GM18507 (cell line): ENCODE data around the gene CLSTN3.

Experiments
- DNase-seq: peaks from one replicate; pipeline ENCODE4 v3.0.0; 2011; ENCODE audit warnings: low read depth; ENCODE audit not compliant: insufficient read length; ENCODE audit errors: extremely low spot score
- FAIRE-seq: peaks from 2 replicates; lab custom pipeline; 2011; peaks lifted over from hg19 to GRCh38; lab: Jason Lieb, UNC

Gene CLSTN3

DNA sequence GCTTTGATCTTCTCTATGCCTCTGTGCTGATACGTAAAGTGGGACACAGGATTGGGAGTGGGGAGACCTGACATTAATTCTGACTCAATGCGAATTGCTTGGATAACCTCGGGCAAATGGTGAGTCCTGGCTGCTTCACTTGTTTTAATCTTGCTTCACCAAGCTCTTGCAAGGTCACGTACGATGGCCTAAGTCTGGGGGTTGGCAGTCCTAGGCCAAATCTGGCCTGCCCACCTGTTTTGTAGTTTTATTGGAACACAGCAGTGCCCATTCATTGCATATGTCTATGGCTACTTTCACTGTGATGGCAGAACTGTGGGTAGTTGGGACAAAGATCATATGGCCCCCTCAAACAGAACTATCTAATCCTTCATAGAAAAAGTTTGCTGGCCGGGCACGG, 13.4 kb downstream of the CLSTN3 start:
- FAIRE-seq (no peak), DNase-seq (no peak)

DNA sequence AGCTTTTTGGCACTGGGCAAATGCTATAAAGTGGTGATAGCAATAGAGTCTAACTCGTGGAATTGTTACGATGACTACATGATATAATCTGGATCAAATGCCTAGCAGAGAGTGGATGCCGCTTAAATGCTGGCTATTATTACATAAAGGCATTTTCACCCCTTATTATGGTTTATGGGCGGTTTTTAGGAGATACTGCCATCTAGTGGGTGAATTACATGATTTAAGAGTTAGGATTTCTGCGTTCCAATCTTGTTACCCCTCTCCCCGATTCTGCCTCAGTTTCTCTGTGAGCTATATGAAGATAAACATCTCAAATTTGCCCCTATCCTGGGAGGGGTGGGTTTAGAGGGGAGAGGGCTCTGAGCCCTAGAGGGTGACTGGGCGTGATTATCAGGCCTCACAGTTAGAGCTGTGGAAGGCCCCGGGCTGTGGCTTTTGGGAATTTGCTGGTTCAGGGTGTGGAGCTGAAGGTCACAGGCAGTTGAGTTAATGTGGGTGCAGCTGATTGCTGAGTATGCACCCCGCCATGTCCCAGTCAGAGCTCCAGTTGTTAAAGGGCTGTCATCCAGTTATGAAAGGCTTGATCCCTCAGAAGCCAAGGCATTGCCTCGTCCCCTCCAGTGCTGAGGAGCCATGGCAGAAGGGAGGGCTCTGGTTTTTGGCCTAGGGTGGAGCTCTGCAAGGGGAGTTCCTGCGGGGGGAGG, 14.4 kb downstream of the CLSTN3 start:
- FAIRE-seq (no peak), DNase-seq (no peak)

- FAIRE-seq (no peak), DNase-seq (no peak)
These were observed 15.5 kb downstream of the CLSTN3 start for GRCh38 chr12:7145671-7146070.

GRCh38 chr12:7146228-7146627, 16.1 kb downstream of the CLSTN3 start:
- FAIRE-seq (no peak), DNase-seq (no peak)

DNA sequence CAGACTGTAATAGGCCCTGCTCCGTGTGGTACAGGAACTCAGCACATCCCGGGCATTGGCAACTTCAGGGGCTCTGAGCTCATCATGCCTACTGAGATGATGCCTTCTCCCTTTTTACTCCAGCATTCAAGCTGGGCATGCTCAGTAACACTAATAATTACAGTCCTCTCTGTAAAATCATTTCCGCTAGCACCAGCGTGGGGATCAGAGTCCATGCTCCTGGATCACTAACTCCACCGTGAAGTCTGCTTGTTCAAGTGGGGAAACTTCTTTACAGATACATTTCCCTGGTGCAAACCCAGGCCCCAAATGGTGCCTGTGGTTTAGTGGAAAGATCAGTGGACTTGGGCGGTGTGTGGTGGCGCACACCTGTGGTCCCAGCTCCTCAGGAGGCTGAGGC, 16.7 kb downstream of the CLSTN3 start:
- FAIRE-seq (no peak), DNase-seq (no peak)

DNA sequence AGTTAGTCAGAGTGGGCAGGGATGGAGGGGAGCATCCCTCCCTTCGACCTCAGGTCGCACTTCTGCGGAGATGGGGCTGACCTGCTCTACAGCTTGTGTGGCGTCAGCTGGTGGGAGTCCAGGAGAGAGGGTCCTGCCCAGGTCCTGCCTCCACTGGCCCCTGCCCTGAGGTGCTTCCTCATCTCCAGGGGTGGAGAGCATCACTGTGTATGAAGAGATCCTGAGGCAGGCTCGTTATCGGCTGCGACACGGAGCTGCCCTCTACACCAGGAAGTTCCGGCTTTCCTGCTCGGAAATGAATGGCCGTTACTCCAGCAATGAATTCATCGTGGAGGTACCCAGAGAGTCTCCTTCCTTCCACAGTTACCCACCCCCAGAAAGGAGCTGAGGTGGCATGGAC, 20.2 kb downstream of the CLSTN3 start:
- FAIRE-seq (no peak), DNase-seq (no peak)

DNA sequence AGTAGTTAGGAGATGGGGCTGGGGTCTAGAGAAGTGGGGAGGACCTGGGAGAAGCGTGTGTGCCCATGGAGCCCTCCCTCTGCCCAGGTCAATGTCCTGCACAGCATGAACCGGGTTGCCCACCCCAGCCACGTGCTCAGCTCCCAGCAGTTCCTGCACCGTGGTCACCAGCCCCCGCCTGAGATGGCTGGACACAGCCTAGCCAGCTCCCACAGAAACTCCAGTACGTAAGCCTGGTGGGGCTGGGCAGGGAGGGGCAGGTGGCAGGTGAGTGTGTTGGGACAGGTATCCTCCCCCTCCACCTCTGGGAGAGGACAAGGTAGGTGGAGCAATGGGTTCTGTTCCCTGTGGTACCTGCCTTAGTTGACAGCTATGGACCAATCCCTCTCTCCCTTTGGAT, 20.7 kb downstream of the CLSTN3 start:
- FAIRE-seq, result no peak

DNA sequence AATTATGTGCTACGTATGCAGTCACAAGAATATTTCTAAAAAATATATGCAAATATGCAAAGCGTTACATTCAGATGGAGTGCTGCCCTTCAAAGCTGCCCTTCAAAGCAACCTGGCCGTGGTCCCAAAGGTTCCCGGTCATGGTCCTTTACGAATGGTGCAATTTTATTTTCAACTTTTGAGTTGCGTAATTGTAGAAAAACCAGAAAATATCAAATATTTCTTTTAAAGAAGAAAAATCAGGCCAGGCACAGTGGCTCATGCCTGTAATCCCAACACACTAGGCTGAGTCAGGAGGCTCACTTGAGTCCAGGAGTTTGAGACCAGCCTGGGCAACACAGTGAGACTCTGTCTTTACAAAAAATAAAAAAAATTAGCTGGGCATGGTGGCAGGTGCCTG, 21.4 kb downstream of the CLSTN3 start:
- FAIRE-seq, result no peak

More for the DNA sequence above, 20.7 kb downstream of the CLSTN3 start:
- no peak for DNase-seq

DNA sequence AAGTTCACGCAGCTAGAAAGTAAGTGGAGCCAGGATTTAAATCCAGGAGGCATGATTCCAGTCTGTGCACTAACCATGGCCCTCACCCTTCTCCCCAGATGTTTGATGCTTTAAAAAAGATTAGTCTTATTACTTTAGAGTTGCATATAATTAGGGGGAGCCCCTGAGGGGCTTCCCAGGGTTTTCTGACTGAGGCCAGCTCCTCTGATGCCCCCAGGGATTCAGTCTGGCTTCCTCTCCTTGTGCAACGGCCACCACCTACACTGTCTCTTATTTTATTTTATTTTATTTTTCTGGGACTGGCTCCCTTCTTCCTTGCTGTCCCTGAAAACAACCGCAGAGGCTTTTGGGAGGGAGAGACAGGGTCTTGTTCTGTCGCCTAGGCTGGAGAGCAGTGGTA, 22.6 kb downstream of the CLSTN3 start:
- DNase-seq, result no peak
- no peak for FAIRE-seq

More for the DNA sequence above, 21.4 kb downstream of the CLSTN3 start:
- DNase-seq, result no peak

GRCh38 chr12:7154042-7154441, 23.9 kb downstream of the CLSTN3 start:
- FAIRE-seq (no peak), DNase-seq (no peak)

GRCh38 chr12:7154901-7155470, 24.8 kb downstream of the CLSTN3 start:
- no peak for FAIRE-seq

GRCh38 chr12:7155471-7156034, 25.4 kb downstream of the CLSTN3 start:
- DNase-seq (no peak), FAIRE-seq (no peak)

More at GRCh38 chr12:7154901-7155470, 24.8 kb downstream of the CLSTN3 start:
- DNase-seq, result no peak

DNA sequence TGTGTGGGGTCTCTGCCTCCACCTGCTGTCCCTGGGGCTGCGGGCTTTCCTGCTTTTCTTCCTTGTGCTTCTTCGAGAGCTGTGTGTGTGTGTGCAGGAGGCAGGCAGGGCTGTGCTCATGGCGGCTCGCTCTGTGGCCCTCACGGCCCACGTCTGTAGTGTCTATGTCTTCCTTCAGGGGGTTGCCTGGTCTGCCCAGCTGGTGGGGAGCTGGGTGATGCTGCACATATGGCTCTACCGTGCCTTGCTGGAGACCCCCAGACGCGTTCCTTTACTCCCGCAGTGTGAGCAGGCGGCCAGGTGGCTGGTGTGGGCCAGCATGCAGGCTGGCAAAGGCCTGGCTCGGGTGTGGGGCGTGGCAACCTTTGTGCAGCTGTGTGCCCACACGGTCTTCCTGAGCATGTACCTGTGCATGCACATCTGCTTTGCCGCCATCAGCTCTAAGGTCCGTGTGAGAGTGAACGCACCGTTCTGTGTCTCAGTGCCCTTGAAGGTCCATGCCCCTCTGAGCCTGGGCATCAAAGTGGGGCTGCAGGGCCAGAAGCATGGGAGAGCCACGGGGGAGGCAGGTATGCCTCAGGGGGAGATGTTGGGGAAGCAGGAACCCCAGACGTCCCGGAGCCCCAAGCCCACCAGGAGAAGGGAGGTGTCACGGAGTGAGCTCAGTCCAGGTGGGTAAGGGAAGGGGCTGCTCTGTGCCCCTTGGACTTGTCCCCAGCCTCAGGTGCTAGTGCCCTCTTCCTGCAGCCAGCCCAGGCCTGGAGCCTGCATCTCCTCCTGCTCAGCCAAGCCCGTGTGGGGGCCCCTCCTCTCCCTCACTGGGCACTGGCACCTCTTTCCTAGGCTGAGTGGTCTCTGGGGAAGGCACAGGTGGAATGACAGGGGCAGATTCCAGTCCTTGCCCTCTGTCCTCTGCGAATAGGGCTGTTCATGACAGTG, 26.4 kb downstream of the CLSTN3 start:
- no peak for FAIRE-seq

DNA sequence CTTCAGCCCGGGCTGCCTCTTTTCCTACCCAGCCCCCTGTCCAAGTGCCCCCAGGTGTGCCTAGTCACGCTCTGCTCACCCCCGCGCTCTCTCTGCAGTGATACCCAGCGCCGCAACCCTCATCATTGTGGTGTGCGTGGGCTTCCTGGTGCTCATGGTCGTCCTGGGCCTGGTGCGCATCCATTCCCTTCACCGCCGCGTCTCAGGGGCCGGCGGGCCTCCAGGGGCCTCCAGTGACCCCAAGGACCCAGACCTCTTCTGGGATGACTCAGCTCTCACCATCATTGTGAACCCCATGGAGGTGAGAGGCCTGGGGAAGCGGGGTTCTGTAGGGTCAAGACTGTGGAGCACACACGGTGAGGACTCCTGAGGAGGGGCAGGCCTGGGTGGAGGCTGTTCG, 27.2 kb downstream of the CLSTN3 start:
- no peak for FAIRE-seq
- no peak for DNase-seq

More for the DNA sequence above, 26.4 kb downstream of the CLSTN3 start:
- DNase-seq, result no peak

- FAIRE-seq (no peak), DNase-seq (no peak)
These were observed 28.8 kb downstream of the CLSTN3 start for GRCh38 chr12:7158781-7159609.

DNA sequence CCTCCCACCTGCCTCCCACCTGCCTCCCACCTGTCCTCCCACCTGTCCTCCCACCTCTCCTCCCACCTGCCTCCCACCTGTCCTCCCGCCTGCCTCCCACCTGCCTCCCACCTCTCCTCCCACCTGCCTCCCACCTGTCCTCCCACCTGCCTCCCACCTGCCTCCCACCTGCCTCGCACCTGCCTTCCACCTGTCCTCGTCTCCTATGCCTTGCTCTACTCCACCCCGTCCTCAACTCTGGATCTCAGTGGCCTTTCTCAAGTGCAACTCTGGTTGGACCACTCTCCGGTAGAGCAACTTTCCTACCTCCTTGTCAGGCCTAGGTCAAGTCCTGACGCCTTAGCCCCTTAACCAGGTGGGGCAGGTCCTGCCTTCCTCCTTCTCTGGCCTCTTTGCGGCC, 30.0 kb downstream of the CLSTN3 start:
- DNase-seq (no peak), FAIRE-seq (no peak)

DNA sequence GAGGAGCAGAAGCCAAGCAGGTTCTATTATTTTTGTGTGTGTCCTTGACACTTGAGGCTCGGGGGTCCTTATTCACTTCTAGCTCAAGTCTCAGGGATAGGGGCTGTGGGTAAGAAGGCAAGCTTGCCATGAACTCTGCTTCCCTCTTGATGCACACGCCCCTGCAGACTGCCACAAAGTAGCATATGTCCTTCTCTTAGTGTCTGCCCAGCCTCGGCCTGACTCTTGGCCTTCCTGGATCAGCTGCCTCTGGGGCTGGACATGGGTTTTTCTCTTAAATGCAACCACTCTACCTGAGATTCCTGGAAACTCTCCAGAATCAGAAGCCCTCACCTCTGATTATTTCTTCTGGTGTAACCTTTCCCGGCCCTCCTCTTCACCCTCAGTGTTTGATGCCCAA, 31.2 kb downstream of the CLSTN3 start:
- DNase-seq, result no peak
- no peak for FAIRE-seq

- DNase-seq (no peak), FAIRE-seq (no peak)
These were observed 31.6 kb downstream of the CLSTN3 start for GRCh38 chr12:7161811-7162210.

DNA sequence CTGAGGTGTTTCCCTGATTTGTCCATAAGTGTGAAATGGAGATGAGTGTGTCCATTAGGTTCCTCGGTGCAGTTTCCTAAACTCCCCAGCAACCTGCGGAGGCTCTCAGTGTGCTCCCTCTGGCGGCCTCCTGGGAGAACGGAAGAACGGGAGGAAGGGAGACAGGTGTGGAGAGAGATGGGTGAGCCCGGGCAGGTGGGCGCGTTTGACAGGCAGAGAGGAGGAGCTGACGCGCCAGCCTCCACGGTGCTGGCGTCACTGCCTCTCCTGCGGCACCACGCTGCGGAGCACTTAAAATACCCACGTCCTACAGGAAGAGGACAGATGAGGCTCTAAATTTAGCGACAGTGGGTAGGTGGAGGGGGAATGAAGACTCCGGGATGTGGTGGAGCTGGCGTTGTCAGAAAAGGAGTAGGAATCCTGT, 32.5 kb downstream of the CLSTN3 start:
- FAIRE-seq (no peak), DNase-seq (no peak)
